Fibroblast of lung (primary cell): ENCODE measurements around the gene GKAP1. TPM values are rescaled to one million over a fixed set of nuclear protein-coding genes. Genes with fewer than 3 reads are reported as not detected.
"Not testable (repeated sequence)": the region's sequence is repeated elsewhere in the genome, so short reads cannot be mapped to it uniquely, and the experiment has no call there.

ENCODE experiments used
- DNase-seq, 2 donors: peaks; one replicate each; pipeline versions ENCODE4 v3.0.0 to v3.0.0-alpha.2; 2010; ENCODE audit warnings: low read depth in 2 of 2
- H2AFZ ChIP-seq: 2 replicates; pipeline ENCODE4 v1.5.1; 2012; ENCODE audit warnings: low read length, control low read depth, inconsistent platforms
- H3K27ac ChIP-seq: 2 replicates; pipeline ENCODE4 v1.5.1; 2011; ENCODE audit warnings: low read length, control low read depth; ENCODE audit not compliant: insufficient read depth
- H3K27me3 ChIP-seq: 2 replicates; pipeline ENCODE4 v1.5.1; 2011; ENCODE audit warnings: mild to moderate bottlenecking, low read length; ENCODE audit not compliant: control insufficient read depth, insufficient read depth
- H3K36me3 ChIP-seq: 2 replicates; pipeline ENCODE4 v1.5.1; 2011; ENCODE audit warnings: low read length; ENCODE audit not compliant: control insufficient read depth, insufficient read depth
- H3K4me1 ChIP-seq: 2 replicates; pipeline ENCODE4 v1.5.1; 2011; ENCODE audit warnings: low read length; ENCODE audit not compliant: control insufficient read depth, insufficient read depth; ENCODE audit errors: extremely low read depth
- H3K4me2 ChIP-seq: 2 replicates; pipeline ENCODE4 v1.5.1; 2011; ENCODE audit warnings: low read length, control low read depth; ENCODE audit not compliant: insufficient read depth; ENCODE audit errors: extremely low read depth
- H3K4me3 ChIP-seq, 4 experiments: fragments of 200-600 bp in 1 of 4; sonication (generic) in 1 of 4; replicated peaks in 1 of 4; 2 replicates each; pipeline ENCODE4 v1.5.1; 2011 to 2016; ENCODE audit warnings: low read length in 4 of 4, low read depth in 3 of 4, mild to moderate bottlenecking in 3 of 4, control low read depth in 2 of 4, inconsistent platforms in 1 of 4, mixed read lengths in 1 of 4; ENCODE audit not compliant: insufficient read depth in 1 of 4; ENCODE audit errors: control extremely low read depth in 1 of 4
- H3K79me2 ChIP-seq: 2 replicates; pipeline ENCODE4 v1.5.1; 2012; ENCODE audit warnings: mild to moderate bottlenecking, low read length, inconsistent platforms; ENCODE audit not compliant: control insufficient read depth, insufficient read depth
- H3K9ac ChIP-seq: 2 replicates; pipeline ENCODE4 v1.5.1; 2011; ENCODE audit warnings: mild to moderate bottlenecking, low read length, control low read depth; ENCODE audit not compliant: insufficient read depth
- H3K9me3 ChIP-seq: 2 replicates; pipeline ENCODE4 v1.5.1; 2012; ENCODE audit warnings: low read depth, low read length; ENCODE audit not compliant: control insufficient read depth, insufficient read depth
- H4K20me1 ChIP-seq: 2 replicates; pipeline ENCODE4 v1.5.1; 2011; ENCODE audit warnings: low read length; ENCODE audit not compliant: control insufficient read depth, insufficient read depth; ENCODE audit errors: extremely low read depth
- EZH2 ChIP-seq: IDR thresholded peaks from 2 replicates; pipeline ENCODE4 v1.5.1; 2012; ENCODE audit warnings: low read length, control low read depth, mild to moderate bottlenecking; ENCODE audit errors: missing control alignments
- polyA plus RNA-seq, 2 donors: library from polyadenylated mRNA; depleted of rRNA in 1 of 2; stranded (reverse) in 1 of 2; unstranded in 1 of 2; fragments of >200 nt; gene quantifications; 2 replicates each; pipeline ENCODE4 v1.2.1, GENCODE V29; 2011 to 2012; ENCODE audit warnings: missing spikeins in 1 of 2
- total RNA-seq: library from RNA; depleted of rRNA; stranded (reverse); fragments of >200 nt; gene quantifications from 2 replicates; pipeline ENCODE4 v1.2.1, GENCODE V29; 2014
- TF ChIP-seq, protein P1 (sequence below), 2 donors: IDR thresholded peaks in 1 of 2; conservative IDR thresholded peaks in 1 of 2; 1 replicate in 1 of 2; 2 replicates in 1 of 2; pipeline ENCODE4 v1.5.1; 2011 to 2012; ENCODE audit warnings: low read length in 2 of 2, control low read depth in 1 of 2, inconsistent platforms in 1 of 2, low read depth in 1 of 2, mild to moderate bottlenecking in 1 of 2

The GKAP1 gene
- total and polyA plus RNA-seq, 2 donors (not counting 1 experiment from before 2014, with no cell fraction given) = 1.0 to 2.6 TPM

DNA sequence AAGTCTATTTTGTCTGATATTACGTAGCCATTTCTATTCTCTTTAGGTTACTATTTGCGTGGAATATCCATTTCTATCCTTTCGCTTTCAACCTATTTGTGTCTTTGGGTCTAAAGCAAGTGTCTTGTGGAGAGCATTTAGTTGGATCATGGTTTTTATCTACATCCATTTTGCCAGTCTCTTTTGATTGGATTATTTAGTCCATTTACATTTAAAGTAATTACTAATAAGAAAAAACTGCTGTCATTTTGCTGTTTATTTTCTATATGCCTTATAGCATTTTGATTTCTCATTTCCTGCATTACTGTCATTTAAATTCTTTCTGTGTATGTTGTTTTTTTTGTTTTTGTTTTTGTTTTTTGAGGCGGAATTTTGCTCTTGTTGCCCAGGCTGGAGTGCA, 83.8 kb downstream of the GKAP1 start:
- Histone ChIP-seq H3K79me2 (no peaks in the 10 kb centered on the region), H3K4me2 (no peak overlapping the region), H3K9ac (no peak overlapping the region), H3K4me1 (no peaks in the 10 kb centered on the region), H3K27ac (no peak overlapping the region), H3K4me3 (no peak overlapping the region), H3K9me3 (no peaks in the 10 kb centered on the region), H2AFZ (no peak overlapping the region), H4K20me1 (no peaks in the 10 kb centered on the region), H3K36me3 (no peaks in the 10 kb centered on the region), H3K27me3 (no peaks in the 10 kb centered on the region)
- DNase-seq = no peak
- no peak for TF ChIP-seq EZH2
- TF ChIP-seq, protein P1, sequence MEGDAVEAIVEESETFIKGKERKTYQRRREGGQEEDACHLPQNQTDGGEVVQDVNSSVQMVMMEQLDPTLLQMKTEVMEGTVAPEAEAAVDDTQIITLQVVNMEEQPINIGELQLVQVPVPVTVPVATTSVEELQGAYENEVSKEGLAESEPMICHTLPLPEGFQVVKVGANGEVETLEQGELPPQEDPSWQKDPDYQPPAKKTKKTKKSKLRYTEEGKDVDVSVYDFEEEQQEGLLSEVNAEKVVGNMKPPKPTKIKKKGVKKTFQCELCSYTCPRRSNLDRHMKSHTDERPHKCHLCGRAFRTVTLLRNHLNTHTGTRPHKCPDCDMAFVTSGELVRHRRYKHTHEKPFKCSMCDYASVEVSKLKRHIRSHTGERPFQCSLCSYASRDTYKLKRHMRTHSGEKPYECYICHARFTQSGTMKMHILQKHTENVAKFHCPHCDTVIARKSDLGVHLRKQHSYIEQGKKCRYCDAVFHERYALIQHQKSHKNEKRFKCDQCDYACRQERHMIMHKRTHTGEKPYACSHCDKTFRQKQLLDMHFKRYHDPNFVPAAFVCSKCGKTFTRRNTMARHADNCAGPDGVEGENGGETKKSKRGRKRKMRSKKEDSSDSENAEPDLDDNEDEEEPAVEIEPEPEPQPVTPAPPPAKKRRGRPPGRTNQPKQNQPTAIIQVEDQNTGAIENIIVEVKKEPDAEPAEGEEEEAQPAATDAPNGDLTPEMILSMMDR (conservative IDR thresholded peaks at IDR 0.05 in 1 of 2, IDR thresholded peaks at IDR 0.05 in 1 of 2; ENCODE audit: low read depth in 1 of 2, low read length in 2 of 2) = no peak

DNA sequence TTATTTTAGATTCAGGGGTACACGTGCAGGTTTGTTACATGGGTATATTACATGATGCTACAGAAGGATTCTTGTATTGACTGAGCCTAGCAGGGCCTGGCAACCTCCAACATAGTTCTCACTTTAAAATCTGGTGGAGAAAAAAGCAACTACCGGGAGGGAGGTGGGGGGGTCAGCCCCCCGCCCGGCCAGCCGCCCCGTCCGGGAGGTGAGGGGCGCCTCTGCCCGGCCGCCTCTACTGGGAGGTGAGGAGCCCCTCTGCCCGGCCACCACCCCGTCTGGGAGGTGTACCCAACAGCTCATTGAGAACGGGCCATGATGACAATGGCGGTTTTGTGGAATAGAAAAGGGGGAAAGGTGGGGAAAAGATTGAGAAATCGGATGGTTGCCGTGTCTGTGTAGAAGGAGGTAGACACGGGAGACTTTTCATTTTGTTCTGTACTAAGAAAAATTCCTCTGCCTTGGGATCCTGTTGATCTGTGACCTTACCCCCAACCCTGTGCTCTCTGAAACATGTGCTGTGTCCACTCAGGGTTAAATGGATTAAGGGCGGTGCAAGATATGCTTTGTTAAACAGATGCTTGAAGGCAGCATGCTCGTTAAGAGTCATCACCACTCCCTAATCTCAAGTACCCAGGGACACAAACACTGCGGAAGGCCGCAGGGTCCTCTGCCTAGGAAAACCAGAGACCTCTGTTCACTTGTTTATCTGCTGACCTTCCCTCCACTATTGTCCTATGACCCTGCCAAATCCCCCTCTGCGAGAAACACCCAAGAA, 88.8 kb downstream of the GKAP1 start:
- DNase-seq, H4K20me1 ChIP-seq, H2AFZ ChIP-seq, H3K9me3 ChIP-seq, H3K79me2 ChIP-seq, H3K9ac ChIP-seq, H3K27ac ChIP-seq, H3K36me3 ChIP-seq, H3K4me2 ChIP-seq, H3K4me1 ChIP-seq, H3K4me3 ChIP-seq, H3K27me3 ChIP-seq: not testable (repeated sequence)

DNA sequence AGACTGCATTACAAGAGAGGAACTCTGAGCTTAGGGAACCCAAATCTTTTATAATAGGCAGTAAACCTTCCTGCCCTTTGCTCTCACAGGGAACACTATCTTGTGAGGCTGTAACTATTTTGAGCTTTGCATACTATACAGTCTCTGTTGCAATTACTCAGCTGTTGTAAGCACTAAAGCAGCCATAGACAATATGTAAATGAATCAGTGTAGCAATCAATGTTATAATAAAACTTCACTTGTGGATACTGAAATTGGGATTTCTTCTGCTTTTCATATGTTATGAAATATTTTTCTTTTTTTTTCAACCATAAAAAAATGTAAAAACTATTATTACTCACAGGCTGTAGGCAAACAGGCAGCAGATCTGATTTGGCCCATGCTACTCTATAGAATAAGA, 93.1 kb downstream of the GKAP1 start:
- no peak overlapping the region for H2AFZ ChIP-seq
- no peak for DNase-seq
- H4K20me1 ChIP-seq = no peaks in the 10 kb centered on the region
- H3K27me3 ChIP-seq = no peaks in the 10 kb centered on the region
- no peak overlapping the region for H3K4me2 ChIP-seq
- no peak for TF ChIP-seq EZH2
- TF ChIP-seq, protein P1 (conservative IDR thresholded peaks at IDR 0.05 in 1 of 2, IDR thresholded peaks at IDR 0.05 in 1 of 2; ENCODE audit: low read depth in 1 of 2, low read length in 2 of 2) = no peak
- no peak overlapping the region for H3K27ac ChIP-seq
- H3K79me2 ChIP-seq = no peaks in the 10 kb centered on the region
- no peak overlapping the region for H3K4me3 ChIP-seq
- no peaks in the 10 kb centered on the region for H3K36me3 ChIP-seq
- no peaks in the 10 kb centered on the region for H3K4me1 ChIP-seq
- H3K9me3 ChIP-seq = no peaks in the 10 kb centered on the region
- H3K9ac ChIP-seq = no peak overlapping the region
